Neuronal stem cell (in vitro differentiated cells): ENCODE measurements around the gene MAP9.

Experiments
- DNase-seq: peaks from one replicate; pipeline ENCODE4 v3.0.0-alpha.2; 2013; ENCODE audit warnings: low spot score
- H2AFZ ChIP-seq: one replicate; pipeline ENCODE4 v1.6.1; 2013; ENCODE audit warnings: mild to moderate bottlenecking, low read length, inconsistent platforms
- H2AK5ac ChIP-seq: 2 replicates; pipeline ENCODE4 v1.6.1; 2013; ENCODE audit warnings: low read depth, mild to moderate bottlenecking, inconsistent platforms, low read length, moderate library complexity, mixed read lengths
- H2BK120ac ChIP-seq: 2 replicates; pipeline ENCODE4 v1.6.1; 2013; ENCODE audit warnings: low read depth, mild to moderate bottlenecking, inconsistent platforms, low read length, moderate library complexity, mixed read lengths
- H2BK12ac ChIP-seq: one replicate; pipeline ENCODE4 v1.6.1; 2013; ENCODE audit warnings: low read length, inconsistent platforms
- H2BK15ac ChIP-seq: 2 replicates; pipeline ENCODE4 v1.6.1; 2013; ENCODE audit warnings: mild to moderate bottlenecking, low read length, inconsistent platforms, mixed read lengths
- H2BK5ac ChIP-seq: one replicate; pipeline ENCODE4 v1.6.1; 2013; ENCODE audit warnings: inconsistent platforms, mild to moderate bottlenecking, low read length, moderate library complexity
- H3K14ac ChIP-seq: one replicate; pipeline ENCODE4 v1.6.1; 2013; ENCODE audit warnings: low read length, inconsistent platforms
- H3K18ac ChIP-seq: 2 replicates; pipeline ENCODE4 v1.6.1; 2013; ENCODE audit warnings: low read length, inconsistent platforms
- H3K23ac ChIP-seq: 2 replicates; pipeline ENCODE4 v1.6.1; 2013; ENCODE audit warnings: low read depth, mild to moderate bottlenecking, mixed read lengths, low read length, inconsistent platforms; ENCODE audit not compliant: poor library complexity
- H3K27ac ChIP-seq: replicated peaks from 3 replicates; pipeline ENCODE4 v1.5.1; 2013; ENCODE audit warnings: low read length, inconsistent platforms
- H3K27me3 ChIP-seq, 3 experiments: 2 replicates each; pipeline ENCODE4 v1.6.1; 2013; ENCODE audit warnings: low read length in 3 of 3, mild to moderate bottlenecking in 2 of 3, inconsistent platforms in 1 of 3, low read depth in 1 of 3, mixed read lengths in 1 of 3, moderate library complexity in 1 of 3; ENCODE audit not compliant: control insufficient read depth in 3 of 3, insufficient read depth in 3 of 3
- H3K36me3 ChIP-seq, 2 donors: replicated peaks in 1 of 2; 2 replicates each; pipeline ENCODE4 v1.6.1; 2013; ENCODE audit warnings: low read length in 2 of 2; ENCODE audit not compliant: control insufficient read depth in 2 of 2, insufficient read depth in 2 of 2
- H3K4ac ChIP-seq: 2 replicates; pipeline ENCODE4 v1.6.1; 2013; ENCODE audit warnings: inconsistent platforms, mild to moderate bottlenecking, low read length, moderate library complexity
- H3K4me1 ChIP-seq, 2 donors: 1 replicate in 1 of 2; 2 replicates in 1 of 2; pipeline ENCODE4 v1.6.1; 2013; ENCODE audit warnings: low read length in 2 of 2, low read depth in 1 of 2; ENCODE audit not compliant: control insufficient read depth in 2 of 2, insufficient read depth in 1 of 2
- H3K4me2 ChIP-seq: one replicate; pipeline ENCODE4 v1.6.1; 2013; ENCODE audit warnings: mild to moderate bottlenecking, low read length, inconsistent platforms; ENCODE audit not compliant: insufficient read depth, poor library complexity, severe bottlenecking
- H3K4me3 ChIP-seq, 2 donors: 2 replicates each; pipeline ENCODE4 v1.5.1; 2013; ENCODE audit warnings: low read length in 2 of 2, mild to moderate bottlenecking in 2 of 2, inconsistent platforms in 1 of 2, moderate library complexity in 1 of 2
- H3K79me1 ChIP-seq: one replicate; pipeline ENCODE4 v1.6.1; 2013; ENCODE audit warnings: low read depth, mild to moderate bottlenecking, inconsistent platforms, low read length, moderate library complexity
- H3K9ac ChIP-seq: one replicate; pipeline ENCODE4 v1.6.1; 2013; ENCODE audit warnings: mild to moderate bottlenecking, low read depth, low read length, inconsistent platforms; ENCODE audit not compliant: poor library complexity
- H3K9me3 ChIP-seq, 2 donors: replicated peaks in 1 of 2; 2 replicates each; pipeline versions ENCODE3 to v1.6.1; 2013; ENCODE audit warnings: low read length in 2 of 2, mild to moderate bottlenecking in 2 of 2, inconsistent platforms in 1 of 2, low read depth in 1 of 2, mixed read lengths in 1 of 2, moderate library complexity in 1 of 2; ENCODE audit not compliant: control insufficient read depth in 2 of 2, insufficient read depth in 1 of 2
- H4K8ac ChIP-seq: one replicate; pipeline ENCODE4 v1.6.1; 2013; ENCODE audit warnings: low read depth, mild to moderate bottlenecking, inconsistent platforms, low read length, moderate library complexity
- H4K91ac ChIP-seq: one replicate; pipeline ENCODE4 v1.6.1; 2013; ENCODE audit warnings: low read length, low read depth, mild to moderate bottlenecking, inconsistent platforms; ENCODE audit not compliant: poor library complexity
- WGBS, 2 donors: extraction: QIAGEN DNeasy Blood & Tissue Kit; methylation state at CpG; one replicate each; pipeline ENCODE4 v1.1.7; 2013; ENCODE audit warnings: missing lambda C conversion rate in 2 of 2, mixed read lengths in 1 of 2; ENCODE audit not compliant: insufficient read length in 2 of 2, insufficient replicate concordance in 1 of 2; ENCODE audit errors: extremely low coverage in 2 of 2; 5-methylcytosine and 5-hydroxymethylcytosine counted together

Gene MAP9

DNA sequence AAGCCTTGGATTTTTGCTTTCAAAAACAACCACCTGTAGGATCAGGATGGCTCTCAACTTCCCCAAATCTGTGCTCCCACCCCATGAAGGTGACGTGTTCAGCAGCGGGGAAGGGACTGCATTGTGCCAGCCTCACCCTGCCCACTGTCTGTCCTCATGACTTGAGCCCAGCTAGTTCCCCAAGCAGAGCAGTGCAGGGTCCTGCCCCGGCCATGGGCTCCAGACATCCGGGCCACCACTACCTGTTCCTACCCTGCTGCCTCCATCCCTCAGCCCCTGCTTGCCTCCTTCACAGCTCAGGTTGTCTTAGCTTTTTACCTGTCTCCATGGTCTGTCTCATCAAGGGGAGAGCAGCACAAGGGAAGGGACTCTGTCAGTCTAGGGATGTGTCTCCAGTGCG lies 11.4 kb upstream of the MAP9 start:
- no peak overlapping the region for H2BK120ac ChIP-seq
- H3K27ac ChIP-seq = no peak overlapping the region
- no peak overlapping the region for H4K8ac ChIP-seq
- H3K4me3 ChIP-seq = no peak overlapping the region
- no peaks in the 10 kb centered on the region for H3K36me3 ChIP-seq
- no peaks in the 10 kb centered on the region for H3K79me1 ChIP-seq
- no peak overlapping the region for H2AK5ac ChIP-seq
- peak overlapping the region; percentile 57 for H3K9ac ChIP-seq
- H3K14ac ChIP-seq = no peak overlapping the region
- no peak overlapping the region for H2BK12ac ChIP-seq
- H3K9me3 ChIP-seq = peaks cover 0 to 4% of the 10 kb centered on the region in 2 donors
- H3K4me1 ChIP-seq = no peaks in the 10 kb centered on the region
- H3K27me3 ChIP-seq = peaks cover 0 to 4% (median 0%) of the 10 kb centered on the region in 3 experiments
- no peak for DNase-seq
- no peak overlapping the region for H3K4me2 ChIP-seq
- WGBS, 2 donors = no CpG with 5 or more reads among the region's 5 CpGs
- no peak overlapping the region for H2AFZ ChIP-seq
- H3K23ac ChIP-seq = no peak overlapping the region
- H3K18ac ChIP-seq = peak overlapping the region; percentile 0
- no peak overlapping the region for H4K91ac ChIP-seq
- no peak overlapping the region for H2BK15ac ChIP-seq
- no peak overlapping the region for H2BK5ac ChIP-seq
- no peak overlapping the region for H3K4ac ChIP-seq

DNA sequence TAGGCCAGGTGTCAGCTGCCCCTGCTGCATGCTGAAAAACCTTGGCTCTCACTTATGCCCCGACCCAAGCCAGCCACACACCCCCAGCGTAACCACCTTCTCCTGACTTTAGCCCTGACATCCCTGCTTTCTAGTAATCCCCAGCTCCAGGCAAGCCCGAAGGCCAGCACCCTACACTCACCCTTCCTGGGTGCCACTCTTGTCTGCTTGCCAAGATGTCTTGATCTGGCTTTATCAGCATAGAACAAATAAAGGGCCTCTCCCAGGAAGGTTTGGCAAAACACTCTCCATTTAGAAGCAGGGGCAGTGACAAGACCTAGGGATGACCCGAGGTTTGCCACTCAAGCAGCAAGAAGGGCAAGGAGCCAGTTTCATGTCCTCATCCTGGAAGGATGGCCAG lies 6.8 kb upstream of the MAP9 start:
- Histone ChIP-seq H3K4me1 (no peaks in the 10 kb centered on the region), H3K4me2 (no peak overlapping the region), H2AFZ (no peak overlapping the region), H2BK5ac (no peak overlapping the region), H2BK12ac (no peak overlapping the region), H4K91ac (no peak overlapping the region), H3K9ac (no peak overlapping the region), H2BK120ac (no peak overlapping the region), H3K36me3 (no peaks in the 10 kb centered on the region), H2BK15ac (no peak overlapping the region), H3K79me1 (no peaks in the 10 kb centered on the region), H3K27ac (no peak overlapping the region), H4K8ac (no peak overlapping the region), H3K9me3 (peaks cover 0 to 4% of the 10 kb centered on the region in 2 donors), H3K4me3 (no peak overlapping the region), H3K23ac (no peak overlapping the region), H3K27me3 (peaks cover 0 to 6% (median 0%) of the 10 kb centered on the region in 3 experiments), H3K18ac (no peak overlapping the region), H2AK5ac (no peak overlapping the region), H3K14ac (no peak overlapping the region), H3K4ac (no peak overlapping the region)
- no peak for DNase-seq
- no CpG with 5 or more reads among the region's 4 CpGs for WGBS, 2 donors

DNA sequence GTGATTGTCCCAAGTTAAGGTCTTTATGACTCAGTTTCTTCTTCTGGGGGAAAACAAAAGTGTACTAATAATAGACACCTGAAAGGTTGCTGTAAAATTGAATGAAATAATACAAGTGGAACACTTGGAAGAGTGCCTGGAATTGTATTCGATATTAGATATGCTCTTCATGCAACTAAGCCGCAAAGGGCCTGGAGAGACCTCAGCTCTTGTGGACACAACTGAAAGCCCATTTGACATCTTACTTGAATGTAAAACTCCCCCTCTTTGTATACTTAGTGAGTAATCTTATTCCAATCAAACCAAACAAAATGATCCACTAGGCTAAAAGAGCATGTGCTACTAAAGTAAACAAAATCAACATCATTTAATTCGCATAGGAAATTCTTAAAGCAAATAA lies 511 bp upstream of the MAP9 start:
- WGBS, 2 donors = no CpG with 5 or more reads among the region's 3 CpGs
- Histone ChIP-seq H2BK12ac (no peak overlapping the region), H2AK5ac (no peak overlapping the region), H2BK15ac (no peak overlapping the region), H3K4ac (no peak overlapping the region), H3K36me3 (peaks cover 2 to 12% of the 10 kb centered on the region in 2 donors), H2AFZ (peak overlapping the region; percentile 96), H3K27ac (no peak overlapping the region), H3K79me1 (no peaks in the 10 kb centered on the region), H3K9me3 (no peaks in the 10 kb centered on the region), H3K9ac (no peak overlapping the region), H4K8ac (no peak overlapping the region), H3K23ac (no peak overlapping the region), H3K27me3 (peaks cover 0 to 2% (median 0%) of the 10 kb centered on the region in 3 experiments), H3K4me3 (peak overlapping the region in 1 of 2 donors; percentile 22), H3K4me2 (no peak overlapping the region), H2BK120ac (no peak overlapping the region), H3K4me1 (peaks cover 2 to 4% of the 10 kb centered on the region in 2 donors), H2BK5ac (no peak overlapping the region), H3K18ac (no peak overlapping the region), H4K91ac (no peak overlapping the region), H3K14ac (no peak overlapping the region)
- DNase-seq = no peak

DNA sequence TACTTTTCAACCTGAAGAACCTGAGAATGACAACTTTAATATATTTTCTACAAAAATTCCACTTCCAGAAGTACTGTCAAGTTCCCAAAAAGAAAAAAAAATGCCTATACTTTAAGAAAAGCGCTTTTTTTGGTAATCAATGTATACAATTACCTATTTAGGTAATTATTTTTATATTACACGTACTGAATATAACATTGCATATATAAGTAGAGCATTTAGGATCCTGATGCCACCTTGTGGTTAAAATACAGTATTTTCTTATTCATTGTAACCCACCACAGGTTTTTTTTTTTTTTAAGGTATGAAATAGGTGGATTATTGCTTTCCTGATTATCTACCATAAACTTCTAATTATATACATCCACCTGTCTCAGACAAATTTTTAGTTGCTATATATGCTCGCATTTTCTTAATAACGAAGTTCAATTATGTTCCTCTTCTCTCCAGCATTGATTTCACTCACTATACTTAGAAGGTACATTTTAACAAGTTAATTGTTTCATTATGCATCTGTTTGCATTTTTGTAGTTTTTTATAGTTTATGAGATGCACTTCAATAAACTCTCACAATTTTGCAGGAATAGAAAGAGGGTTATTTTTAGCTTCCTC lies 5.2 kb downstream of the MAP9 start:
- Histone ChIP-seq H3K36me3 (peaks cover 2 to 39% of the 10 kb centered on the region in 2 donors), H3K27me3 (no peaks in the 10 kb centered on the region), H2BK12ac (no peak overlapping the region), H2BK15ac (no peak overlapping the region), H3K4me2 (no peak overlapping the region), H3K14ac (no peak overlapping the region), H3K4ac (no peak overlapping the region), H2BK120ac (no peak overlapping the region), H3K79me1 (no peaks in the 10 kb centered on the region), H3K27ac (no peak overlapping the region), H4K8ac (no peak overlapping the region), H2AFZ (no peak overlapping the region), H2BK5ac (no peak overlapping the region), H3K23ac (no peak overlapping the region), H3K4me1 (peaks cover 0 to 2% of the 10 kb centered on the region in 2 donors), H2AK5ac (no peak overlapping the region), H3K9ac (no peak overlapping the region), H3K9me3 (no peaks in the 10 kb centered on the region), H3K18ac (no peak overlapping the region), H3K4me3 (no peak overlapping the region), H4K91ac (no peak overlapping the region)
- DNase-seq = no peak
- WGBS, 2 donors = no CpG with 5 or more reads among the region's 4 CpGs
